ENCODE results near the gene UBE2D2. TPM values are rescaled to one million over a fixed set of nuclear protein-coding genes. Genes with fewer than 3 reads are reported as not detected.
"Not testable (repeated sequence)": the region's sequence is repeated elsewhere in the genome, so short reads cannot be mapped to it uniquely, and the experiment has no call there.

Gene UBE2D2
- total RNA-seq, 1 donor from 2014 or later = 110 TPM

GRCh38 chr5:139605887-139606286 lies 44.7 kb downstream of the UBE2D2 start:
- TF ChIP-seq CTCF (IDR thresholded peaks at IDR 0.05; ENCODE audit: borderline replicate concordance) = no peak
- peaks cover 39% of the 10 kb centered on the region for H3K36me3 ChIP-seq
- no peak for DNase-seq
- peaks cover 18% of the 10 kb centered on the region for H3K4me1 ChIP-seq
- no peaks in the 10 kb centered on the region for H3K9me3 ChIP-seq (replicated peaks)
- intact Hi-C loops (cut with micrococcal nuclease) = no loop called here
- H3K4me3 ChIP-seq = no peak overlapping the region
- no peak overlapping the region for H3K27ac ChIP-seq (replicated peaks)
- H3K27me3 ChIP-seq (ENCODE audit: low read depth) = no peaks in the 10 kb centered on the region

- Histone ChIP-seq H3K27ac (replicated peaks) (peak overlapping the region; percentile 3), H3K9me3 (replicated peaks) (no peaks in the 10 kb centered on the region), H3K27me3 (ENCODE audit: low read depth) (no peaks in the 10 kb centered on the region), H3K36me3 (peaks cover 23% of the 10 kb centered on the region), H3K4me3 (no peak overlapping the region), H3K4me1 (peaks cover 31% of the 10 kb centered on the region)
- DNase-seq = no peak
- intact Hi-C loops (cut with micrococcal nuclease) = no loop called here
- no peak for TF ChIP-seq CTCF (IDR thresholded peaks at IDR 0.05; ENCODE audit: borderline replicate concordance)
Measured at GRCh38 chr5:139611703-139612584, 50.8 kb downstream of the UBE2D2 start.

- no peaks in the 10 kb centered on the region for H3K9me3 ChIP-seq (replicated peaks)
- no peak for TF ChIP-seq CTCF (IDR thresholded peaks at IDR 0.05; ENCODE audit: borderline replicate concordance)
- peaks cover 81% of the 10 kb centered on the region for H3K36me3 ChIP-seq
- peaks cover 7% of the 10 kb centered on the region for H3K4me1 ChIP-seq
- H3K4me3 ChIP-seq = no peak overlapping the region
- no peaks in the 10 kb centered on the region for H3K27me3 ChIP-seq (ENCODE audit: low read depth)
- H3K27ac ChIP-seq (replicated peaks) = no peak overlapping the region
- no peak for DNase-seq
- intact Hi-C loops (cut with micrococcal nuclease) = no loop called here
Measured at GRCh38 chr5:139619861-139620260, 58.7 kb downstream of the UBE2D2 start.

- H3K4me1 ChIP-seq; intact Hi-C loops (cut with micrococcal nuclease); H3K9me3 ChIP-seq (replicated peaks); H3K27ac ChIP-seq (replicated peaks); H3K27me3 ChIP-seq (ENCODE audit: low read depth); DNase-seq; H3K4me3 ChIP-seq: not testable (repeated sequence)
- H3K36me3 ChIP-seq = peaks cover 76% of the 10 kb centered on the region
Measured at GRCh38 chr5:139625398-139625797, 64.3 kb downstream of the UBE2D2 start.

GRCh38 chr5:139630855-139631254 lies 69.7 kb downstream of the UBE2D2 start:
- intact Hi-C loops (cut with micrococcal nuclease) = loop anchor here (5.0 kb wide), 1 partner anchor 61 kb away; no protein-coding TSS in a partner anchor
- H3K27me3 ChIP-seq (ENCODE audit: low read depth) = no peaks in the 10 kb centered on the region
- peaks cover 33% of the 10 kb centered on the region for H3K36me3 ChIP-seq
- no peaks in the 10 kb centered on the region for H3K9me3 ChIP-seq (replicated peaks)
- H3K27ac ChIP-seq (replicated peaks) = no peak overlapping the region
- H3K4me1 ChIP-seq = peaks cover 13% of the 10 kb centered on the region
- TF ChIP-seq CTCF (IDR thresholded peaks at IDR 0.05; ENCODE audit: borderline replicate concordance) = no peak
- H3K4me3 ChIP-seq = no peak overlapping the region
- DNase-seq = no peak

GRCh38 chr5:139631520-139632165 lies 70.5 kb downstream of the UBE2D2 start:
- peaks cover 25% of the 10 kb centered on the region for H3K36me3 ChIP-seq
- H3K27me3 ChIP-seq (ENCODE audit: low read depth) = no peaks in the 10 kb centered on the region
- no peak for TF ChIP-seq CTCF (IDR thresholded peaks at IDR 0.05; ENCODE audit: borderline replicate concordance)

More at GRCh38 chr5:139631520-139632165, 70.5 kb downstream of the UBE2D2 start:
- H3K4me1 ChIP-seq = peaks cover 21% of the 10 kb centered on the region
- H3K4me3 ChIP-seq = no peak overlapping the region
- DNase-seq = no peak
- no peaks in the 10 kb centered on the region for H3K9me3 ChIP-seq (replicated peaks)
- intact Hi-C loops (cut with micrococcal nuclease) = loop anchor here (5.0 kb wide), 1 partner anchor 61 kb away; no protein-coding TSS in a partner anchor
- no peak overlapping the region for H3K27ac ChIP-seq (replicated peaks)

Measured in left ventricle myocardium inferior (tissue), 1 donor.